Ascending aorta (tissue), 2 donors: ENCODE results near the gene C19orf47. TPM values are rescaled to one million over a fixed set of nuclear protein-coding genes. Genes with fewer than 3 reads are reported as not detected.

Experiments
- DNase-seq, 2 donors: peaks; one replicate each; pipeline ENCODE4 v3.0.0-alpha.2; 2019; ENCODE audit warnings: low spot score in 2 of 2
- H3K27ac ChIP-seq, 2 donors: fragments of 200-600 bp; sonication (generic); one replicate each; pipeline ENCODE4 v1.5.1; 2016 to 2017; ENCODE audit warnings: mild to moderate bottlenecking in 1 of 2
- H3K27me3 ChIP-seq: fragments of 200-600 bp; sonication (generic); one replicate; pipeline ENCODE4 v1.5.1; 2017
- H3K36me3 ChIP-seq, 2 donors: fragments of 200-600 bp; sonication (generic); one replicate each; pipeline ENCODE4 v1.5.1; 2016
- H3K4me1 ChIP-seq, 2 donors: fragments of 200-600 bp; sonication (generic); one replicate each; pipeline ENCODE4 v1.5.1; 2016 to 2017; ENCODE audit warnings: mild to moderate bottlenecking in 1 of 2
- H3K4me3 ChIP-seq, 2 donors: fragments of 200-600 bp; sonication (generic); one replicate each; pipeline ENCODE4 v1.5.1; 2016 to 2017; ENCODE audit warnings: mild to moderate bottlenecking in 1 of 2
- H3K9me3 ChIP-seq, 2 donors: fragments of 200-600 bp; sonication (generic); one replicate each; pipeline ENCODE4 v1.5.1; 2016
- intact Hi-C: fragments of 100-400 bp; cut with DNase I; formaldehyde crosslinking; loops from one replicate; pipeline ENCODE4 v1.15.1; 2023
- total RNA-seq: library from RNA; depleted of rRNA; stranded (reverse); fragments of >200 nt; gene quantifications from one replicate; pipeline ENCODE4 v1.1.0, GENCODE V29; 2016
- TF ChIP-seq, protein P1 (sequence below), 3 experiments: fragments of 200-600 bp in 2 of 3; fragments of 450-650 bp in 1 of 3; sonication (generic) in 2 of 3; IDR thresholded peaks; one replicate each; pipeline ENCODE4 v1.5.1; 2016 to 2019; ENCODE audit warnings: antibody characterized with exemption in 3 of 3, mild to moderate bottlenecking in 1 of 3, moderate library complexity in 1 of 3

C19orf47 gene
- total RNA-seq, 1 donor from 2014 or later: 10.4 TPM

DNA sequence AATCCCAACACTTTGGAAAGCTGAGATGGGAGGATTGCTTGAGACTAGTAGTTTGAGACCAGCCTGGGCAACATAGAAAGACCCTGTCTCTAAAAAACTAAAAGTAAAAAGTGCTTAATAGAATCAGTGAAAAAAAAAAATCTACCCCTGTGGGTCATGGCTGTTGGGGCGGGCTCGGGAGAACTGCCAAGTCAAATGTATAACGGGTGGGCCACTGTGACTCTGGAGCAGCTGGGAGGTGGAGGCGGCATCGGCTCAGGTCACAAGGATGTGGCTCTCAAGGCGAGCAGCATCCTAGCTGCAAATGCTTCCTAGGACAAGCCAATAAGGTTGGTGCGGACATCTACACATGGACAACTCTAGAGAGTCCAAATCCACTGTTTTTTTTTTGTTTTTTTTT, 30.9 kb downstream of the C19orf47 start:
- H3K4me3 ChIP-seq: no peak overlapping the region
- H3K9me3 ChIP-seq: no peaks in the 10 kb centered on the region
- H3K27me3 ChIP-seq: no peaks in the 10 kb centered on the region
- H3K36me3 ChIP-seq: peaks cover 24 to 25% of the 10 kb centered on the region in 2 donors
- no peaks in the 10 kb centered on the region for H3K4me1 ChIP-seq
- intact Hi-C loops: no loop called here
- TF ChIP-seq, protein P1, sequence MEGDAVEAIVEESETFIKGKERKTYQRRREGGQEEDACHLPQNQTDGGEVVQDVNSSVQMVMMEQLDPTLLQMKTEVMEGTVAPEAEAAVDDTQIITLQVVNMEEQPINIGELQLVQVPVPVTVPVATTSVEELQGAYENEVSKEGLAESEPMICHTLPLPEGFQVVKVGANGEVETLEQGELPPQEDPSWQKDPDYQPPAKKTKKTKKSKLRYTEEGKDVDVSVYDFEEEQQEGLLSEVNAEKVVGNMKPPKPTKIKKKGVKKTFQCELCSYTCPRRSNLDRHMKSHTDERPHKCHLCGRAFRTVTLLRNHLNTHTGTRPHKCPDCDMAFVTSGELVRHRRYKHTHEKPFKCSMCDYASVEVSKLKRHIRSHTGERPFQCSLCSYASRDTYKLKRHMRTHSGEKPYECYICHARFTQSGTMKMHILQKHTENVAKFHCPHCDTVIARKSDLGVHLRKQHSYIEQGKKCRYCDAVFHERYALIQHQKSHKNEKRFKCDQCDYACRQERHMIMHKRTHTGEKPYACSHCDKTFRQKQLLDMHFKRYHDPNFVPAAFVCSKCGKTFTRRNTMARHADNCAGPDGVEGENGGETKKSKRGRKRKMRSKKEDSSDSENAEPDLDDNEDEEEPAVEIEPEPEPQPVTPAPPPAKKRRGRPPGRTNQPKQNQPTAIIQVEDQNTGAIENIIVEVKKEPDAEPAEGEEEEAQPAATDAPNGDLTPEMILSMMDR (IDR thresholded peaks at IDR 0.05): no peak
- H3K27ac ChIP-seq: no peak overlapping the region
- no peak for DNase-seq

GRCh38 chr19:40315812-40316470, 32.3 kb downstream of the C19orf47 start:
- DNase-seq: no peak
- TF ChIP-seq, protein P1 (IDR thresholded peaks at IDR 0.05): no peak
- intact Hi-C loops: no loop called here

DNA sequence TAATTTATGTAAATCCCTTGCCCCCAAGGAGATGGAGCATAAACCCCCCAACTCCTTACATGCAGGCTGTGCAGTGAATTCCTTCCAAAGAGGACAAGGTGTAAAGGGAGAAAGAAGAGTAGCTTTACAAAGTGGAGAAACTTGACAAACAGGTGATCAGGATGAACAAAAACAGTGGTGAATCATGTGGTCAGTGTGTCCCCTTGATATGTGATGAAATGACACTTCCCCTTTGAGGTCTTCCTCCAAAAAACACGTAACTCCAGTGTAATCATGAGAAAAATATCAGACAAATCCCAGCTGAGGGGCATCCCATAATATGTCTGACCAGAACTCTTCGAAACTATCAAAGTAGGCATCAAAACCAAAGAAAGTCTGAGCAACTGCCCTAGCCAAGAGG, 33.5 kb downstream of the C19orf47 start:
- Histone ChIP-seq H3K27ac (no peak overlapping the region), H3K4me3 (no peak overlapping the region), H3K36me3 (peaks cover 4 to 5% of the 10 kb centered on the region in 2 donors), H3K9me3 (no peaks in the 10 kb centered on the region), H3K27me3 (no peaks in the 10 kb centered on the region), H3K4me1 (no peaks in the 10 kb centered on the region)
- TF ChIP-seq, protein P1 (IDR thresholded peaks at IDR 0.05): no peak
- intact Hi-C loops: no loop called here
- DNase-seq: no peak

More at GRCh38 chr19:40315812-40316470, 32.3 kb downstream of the C19orf47 start:
- Histone ChIP-seq H3K4me1 (no peaks in the 10 kb centered on the region), H3K27ac (no peak overlapping the region), H3K27me3 (no peaks in the 10 kb centered on the region), H3K4me3 (no peak overlapping the region), H3K36me3 (peaks cover 10 to 11% of the 10 kb centered on the region in 2 donors), H3K9me3 (no peaks in the 10 kb centered on the region)

DNA sequence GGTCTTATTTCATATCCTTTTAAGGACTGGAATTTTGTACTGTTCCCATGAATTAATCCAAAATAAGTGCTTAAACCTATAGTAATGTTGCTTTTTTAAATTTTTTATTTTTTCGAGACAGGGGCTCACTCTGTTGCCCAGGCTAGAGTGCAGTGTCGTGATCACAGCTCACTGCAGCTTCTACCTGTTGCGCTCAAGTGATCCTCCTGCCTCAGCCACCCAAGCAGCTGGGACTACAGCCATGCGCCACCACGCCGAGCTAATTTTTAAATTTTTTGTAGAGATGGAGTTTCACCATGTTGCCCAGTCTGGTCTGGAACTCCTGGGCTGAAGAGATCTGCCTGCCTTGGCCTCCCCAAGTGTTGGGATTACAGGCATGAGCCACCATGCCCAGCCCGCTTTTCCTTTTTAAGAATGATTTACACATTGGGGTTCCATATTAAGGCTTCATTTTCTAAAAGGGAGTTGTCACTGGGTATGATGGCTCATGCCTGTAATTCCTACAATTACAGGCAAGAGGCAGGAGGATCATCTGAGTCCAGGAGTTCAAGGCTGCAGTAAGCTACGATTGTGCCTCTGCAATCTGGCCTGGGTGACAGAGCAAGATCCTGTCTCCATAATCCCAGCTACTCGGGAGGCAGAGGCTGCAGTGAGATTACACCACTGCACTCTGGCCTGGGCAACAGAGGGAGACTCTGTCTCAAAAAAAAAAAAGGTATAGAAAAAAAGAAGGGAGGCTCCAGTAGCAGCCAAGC, 34.8 kb downstream of the C19orf47 start:
- H3K9me3 ChIP-seq: no peaks in the 10 kb centered on the region
- H3K4me3 ChIP-seq: no peak overlapping the region
- no peaks in the 10 kb centered on the region for H3K27me3 ChIP-seq
- intact Hi-C loops: no loop called here
- no peaks in the 10 kb centered on the region for H3K4me1 ChIP-seq
- H3K27ac ChIP-seq: no peak overlapping the region
- no peak for DNase-seq
- peaks cover 2 to 5% of the 10 kb centered on the region in 2 donors for H3K36me3 ChIP-seq
- TF ChIP-seq, protein P1 (IDR thresholded peaks at IDR 0.05): no peak

GRCh38 chr19:40312533-40312932, 35.7 kb downstream of the C19orf47 start:
- Histone ChIP-seq H3K36me3 (no peaks in the 10 kb centered on the region), H3K9me3 (no peaks in the 10 kb centered on the region), H3K27me3 (no peaks in the 10 kb centered on the region), H3K4me3 (no peak overlapping the region), H3K27ac (no peak overlapping the region), H3K4me1 (no peaks in the 10 kb centered on the region)
- TF ChIP-seq, protein P1 (IDR thresholded peaks at IDR 0.05): no peak
- DNase-seq: no peak
- intact Hi-C loops: no loop called here
